GM18505 (cell line): ENCODE results near the gene CCDC33.

Experiments
- ATAC-seq: cut with Tn5 transposase; IDR thresholded peaks from one replicate; pipeline ENCODE4 v1.9.1; 2021; ENCODE audit not compliant: unreplicated experiment
- POLR2A ChIP-seq: IDR thresholded peaks from 4 replicates; pipeline ENCODE4 v1.6.1; 2011; ENCODE audit warnings: borderline replicate concordance; ENCODE audit not compliant: insufficient read depth, insufficient read length; ENCODE audit errors: extremely low read depth

Gene CCDC33

GRCh38 chr15:74276560-74276959, 40.4 kb downstream of the CCDC33 start:
- ATAC-seq = no peak
- no peak for TF ChIP-seq POLR2A

- ATAC-seq = no peak
- TF ChIP-seq POLR2A = no peak
These were observed 41.2 kb downstream of the CCDC33 start for GRCh38 chr15:74277242-74277810.

- no peak for TF ChIP-seq POLR2A
- ATAC-seq = no peak
These were observed 42.1 kb downstream of the CCDC33 start for GRCh38 chr15:74278207-74278606.

GRCh38 chr15:74281147-74282133, 45.3 kb downstream of the CCDC33 start:
- no peak for ATAC-seq
- TF ChIP-seq POLR2A = no peak

- TF ChIP-seq POLR2A = no peak
- ATAC-seq = no peak
These were observed 47.2 kb downstream of the CCDC33 start for GRCh38 chr15:74283368-74283767.

- no peak for ATAC-seq
- TF ChIP-seq POLR2A = no peak
These were observed 53.5 kb downstream of the CCDC33 start for GRCh38 chr15:74289671-74290070.

GRCh38 chr15:74290645-74291044, 54.5 kb downstream of the CCDC33 start:
- no peak for ATAC-seq
- no peak for TF ChIP-seq POLR2A

GRCh38 chr15:74291101-74292071, 55.3 kb downstream of the CCDC33 start:
- TF ChIP-seq POLR2A = no peak
- ATAC-seq = no peak

GRCh38 chr15:74293021-74293810, 57.1 kb downstream of the CCDC33 start:
- no peak for TF ChIP-seq POLR2A
- ATAC-seq = no peak

- no peak for ATAC-seq
- TF ChIP-seq POLR2A = no peak
These were observed 57.9 kb downstream of the CCDC33 start for GRCh38 chr15:74294010-74294409.

- no peak for TF ChIP-seq POLR2A
- no peak for ATAC-seq
These were observed 59.7 kb downstream of the CCDC33 start for GRCh38 chr15:74295800-74296199.

- ATAC-seq = no peak
- TF ChIP-seq POLR2A = no peak
These were observed 61.8 kb downstream of the CCDC33 start for GRCh38 chr15:74297887-74298286.
